Daoy (cell line): ENCODE data around the gene ZNF500. TPM values are rescaled to one million over a fixed set of nuclear protein-coding genes. Genes with fewer than 3 reads are reported as not detected.

Experiments
- DNase-seq: peaks from one replicate; pipeline ENCODE4 v3.0.0-alpha.2; 2015; ENCODE audit warnings: low read depth
- total RNA-seq: library from RNA; depleted of rRNA; stranded (reverse); fragments of >200 nt; shearing (Covaris generic); gene quantifications from 2 replicates; pipeline ENCODE4 v1.2.3, GENCODE V29; 2014; rRNA removed

The ZNF500 gene
- total RNA-seq, result 6.4 and 7.5 TPM in 2 replicates

- peak; percentile 96 for DNase-seq
Measured at GRCh38 chr16:4766875-4767628, at the start of gene ZNF500. Gene ZNF500 (minus strand): TSS chr16:4767162. CDS start chr16:4765978, 1,184 bp downstream.

- no peak for DNase-seq
Measured at GRCh38 chr16:4814542-4815173, 47.7 kb upstream of the ZNF500 start.

GRCh38 chr16:4814046-4814445 lies 47.1 kb upstream of the ZNF500 start:
- DNase-seq, result no peak

- no peak for DNase-seq
Measured at GRCh38 chr16:4813251-4814003, 46.5 kb upstream of the ZNF500 start.

- DNase-seq, result no peak
Measured at GRCh38 chr16:4811773-4812172, 44.8 kb upstream of the ZNF500 start.

- no peak for DNase-seq
Measured at GRCh38 chr16:4811242-4811641, 44.3 kb upstream of the ZNF500 start.

GRCh38 chr16:4806280-4806679 lies 39.3 kb upstream of the ZNF500 start:
- no peak for DNase-seq

GRCh38 chr16:4805231-4805630 lies 38.3 kb upstream of the ZNF500 start:
- DNase-seq, result no peak

- no peak for DNase-seq
Measured at GRCh38 chr16:4803898-4804762, 37.2 kb upstream of the ZNF500 start.

- DNase-seq, result no peak
Measured at GRCh38 chr16:4803401-4803844, 36.5 kb upstream of the ZNF500 start.

GRCh38 chr16:4802659-4803287 lies 35.8 kb upstream of the ZNF500 start:
- peak; percentile 93 for DNase-seq

- peak; percentile 64 for DNase-seq
Measured at GRCh38 chr16:4801962-4802658, 35.1 kb upstream of the ZNF500 start, which contains the start of gene ROGDI. Gene ROGDI (minus strand): TSS chr16:4802633. CDS start chr16:4802571, 62 bp downstream.

GRCh38 chr16:4801051-4801961 lies 34.3 kb upstream of the ZNF500 start:
- DNase-seq, result no peak

- DNase-seq, result no peak
Measured at GRCh38 chr16:4800290-4801041, 33.5 kb upstream of the ZNF500 start.

- DNase-seq, result no peak
Measured at GRCh38 chr16:4799171-4799855, 32.4 kb upstream of the ZNF500 start.

GRCh38 chr16:4798456-4798855 lies 31.5 kb upstream of the ZNF500 start:
- no peak for DNase-seq

GRCh38 chr16:4797805-4798252 lies 30.9 kb upstream of the ZNF500 start:
- no peak for DNase-seq
